AG04450 (cell line): ENCODE data around the gene RPS24. TPM values are rescaled to one million over a fixed set of nuclear protein-coding genes. Genes with fewer than 3 reads are reported as not detected.

Source experiments
- CTCF ChIA-PET: fragments of 300-600, 350-600 bp; formaldehyde crosslinking; extraction: SDS; loops from one replicate; lab custom pipeline; 2022; ENCODE audit warnings: antibody characterized with exemption, inconsistent platforms; lab: Charles Lee
- POLR2A ChIA-PET: fragments of 350-600 bp; formaldehyde crosslinking; extraction: SDS; loops from one replicate; lab custom pipeline; 2021; ENCODE audit warnings: antibody characterized with exemption, inconsistent platforms; lab: Yijun Ruan, JAX
- DNase-seq: peaks from one replicate; pipeline ENCODE4 v3.0.0-alpha.2; 2011; ENCODE audit warnings: low read depth, low spot score
- H3K27ac ChIP-seq: one replicate; pipeline ENCODE4 v1.5.1; 2012; ENCODE audit warnings: low read depth, low read length, control low read depth
- H3K27me3 ChIP-seq: one replicate; pipeline ENCODE4 v1.6.0; 2012; ENCODE audit warnings: low read length; ENCODE audit not compliant: control insufficient read depth, insufficient read depth
- H3K4me3 ChIP-seq: 2 replicates; pipeline ENCODE4 v1.5.1; 2011; ENCODE audit warnings: mild to moderate bottlenecking, low read depth, low read length, control low read depth
- H3K9me3 ChIP-seq: 2 replicates; pipeline ENCODE4 v1.5.1; 2012; ENCODE audit warnings: low read length; ENCODE audit not compliant: control insufficient read depth, insufficient read depth
- polyA plus RNA-seq: library from polyadenylated mRNA; depleted of rRNA; stranded (reverse); fragments of >200 nt; gene quantifications from 2 replicates; pipeline ENCODE4 v1.2.3, GENCODE V29; 2011; rRNA removed
- TF ChIP-seq, protein P1 (sequence below): IDR thresholded peaks from 2 replicates; pipeline ENCODE4 v1.5.1; 2011; ENCODE audit warnings: low read depth, low read length, control low read depth, inconsistent platforms

The RPS24 gene
- polyA plus RNA-seq, 1 experiment = 3,777 TPM

DNA sequence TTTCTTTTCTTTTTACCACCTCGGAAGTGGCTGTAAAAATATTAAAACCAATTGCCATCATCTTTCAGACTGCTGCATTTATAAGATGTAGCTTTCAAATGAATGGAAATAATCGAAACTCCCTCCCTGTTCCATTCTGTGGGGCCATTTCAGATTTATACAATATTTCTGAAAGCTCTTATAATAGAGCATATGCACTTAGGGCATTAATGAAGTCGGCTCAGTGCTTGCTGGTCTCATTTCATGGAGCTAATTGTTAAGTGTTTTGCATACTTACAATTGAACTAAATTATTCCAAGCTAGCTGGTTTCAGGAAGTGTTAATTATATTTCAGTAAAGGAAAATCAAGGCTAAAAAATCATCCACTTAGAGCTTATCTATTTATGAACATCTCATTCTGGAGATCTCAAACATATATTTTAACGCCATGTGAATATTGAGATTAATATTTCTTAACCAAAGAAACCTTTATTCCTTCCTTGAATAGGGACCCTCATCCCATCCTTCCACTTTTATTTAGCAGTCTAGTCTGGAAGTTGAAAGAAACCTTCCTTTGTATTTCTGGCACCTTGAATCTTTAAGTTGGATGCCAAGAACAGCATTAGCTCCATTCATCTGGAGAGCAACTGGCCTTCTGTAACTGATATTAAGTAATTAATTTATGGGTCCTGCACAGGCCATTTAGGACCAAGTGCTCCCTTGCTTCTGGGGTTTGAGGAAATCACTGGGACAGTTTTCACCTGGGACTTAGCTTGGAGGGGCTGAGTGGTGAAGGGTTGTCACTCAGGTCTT, 45.1 kb downstream of the RPS24 start:
- no peak for DNase-seq
- Histone ChIP-seq H3K27ac (no peak overlapping the region), H3K27me3 (peaks cover 24% of the 10 kb centered on the region), H3K4me3 (no peak overlapping the region), H3K9me3 (peaks cover 6% of the 10 kb centered on the region; the same call in 1 of the 2 replicates)
- POLR2A ChIA-PET = no interaction called here
- TF ChIP-seq, protein P1, sequence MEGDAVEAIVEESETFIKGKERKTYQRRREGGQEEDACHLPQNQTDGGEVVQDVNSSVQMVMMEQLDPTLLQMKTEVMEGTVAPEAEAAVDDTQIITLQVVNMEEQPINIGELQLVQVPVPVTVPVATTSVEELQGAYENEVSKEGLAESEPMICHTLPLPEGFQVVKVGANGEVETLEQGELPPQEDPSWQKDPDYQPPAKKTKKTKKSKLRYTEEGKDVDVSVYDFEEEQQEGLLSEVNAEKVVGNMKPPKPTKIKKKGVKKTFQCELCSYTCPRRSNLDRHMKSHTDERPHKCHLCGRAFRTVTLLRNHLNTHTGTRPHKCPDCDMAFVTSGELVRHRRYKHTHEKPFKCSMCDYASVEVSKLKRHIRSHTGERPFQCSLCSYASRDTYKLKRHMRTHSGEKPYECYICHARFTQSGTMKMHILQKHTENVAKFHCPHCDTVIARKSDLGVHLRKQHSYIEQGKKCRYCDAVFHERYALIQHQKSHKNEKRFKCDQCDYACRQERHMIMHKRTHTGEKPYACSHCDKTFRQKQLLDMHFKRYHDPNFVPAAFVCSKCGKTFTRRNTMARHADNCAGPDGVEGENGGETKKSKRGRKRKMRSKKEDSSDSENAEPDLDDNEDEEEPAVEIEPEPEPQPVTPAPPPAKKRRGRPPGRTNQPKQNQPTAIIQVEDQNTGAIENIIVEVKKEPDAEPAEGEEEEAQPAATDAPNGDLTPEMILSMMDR = no peak
- CTCF ChIA-PET = interaction anchor here (0.9 kb wide), 1 partner anchor 31 kb away, joined by 3 read pairs; no protein-coding TSS in a partner anchor

DNA sequence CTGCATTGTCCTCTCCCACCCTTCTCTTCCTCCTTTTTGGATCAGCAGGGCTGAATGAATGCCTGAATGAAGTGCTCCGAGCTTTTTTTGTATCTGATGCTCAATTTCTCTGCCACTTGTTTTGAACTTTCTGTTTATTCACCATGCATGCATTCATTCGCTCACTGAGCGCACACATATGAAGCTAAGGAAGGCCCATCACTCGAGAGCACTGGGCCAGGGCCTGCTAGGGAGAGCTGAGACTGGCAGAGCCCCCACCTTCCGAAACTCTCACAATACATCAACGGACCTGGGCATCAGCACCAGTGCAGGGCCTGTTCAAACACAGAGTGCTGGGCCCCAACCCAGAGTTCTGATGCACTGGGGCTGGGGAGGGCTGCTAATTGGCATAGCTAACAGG, 45.7 kb downstream of the RPS24 start:
- CTCF ChIA-PET = no interaction called here
- TF ChIP-seq, protein P1 = no peak
- POLR2A ChIA-PET = no interaction called here
- H3K27ac ChIP-seq = no peak overlapping the region
- no peak overlapping the region for H3K4me3 ChIP-seq
- no peak for DNase-seq
- peaks cover 6% of the 10 kb centered on the region; the same call in 1 of the 2 replicates for H3K9me3 ChIP-seq
- peaks cover 31% of the 10 kb centered on the region for H3K27me3 ChIP-seq

DNA sequence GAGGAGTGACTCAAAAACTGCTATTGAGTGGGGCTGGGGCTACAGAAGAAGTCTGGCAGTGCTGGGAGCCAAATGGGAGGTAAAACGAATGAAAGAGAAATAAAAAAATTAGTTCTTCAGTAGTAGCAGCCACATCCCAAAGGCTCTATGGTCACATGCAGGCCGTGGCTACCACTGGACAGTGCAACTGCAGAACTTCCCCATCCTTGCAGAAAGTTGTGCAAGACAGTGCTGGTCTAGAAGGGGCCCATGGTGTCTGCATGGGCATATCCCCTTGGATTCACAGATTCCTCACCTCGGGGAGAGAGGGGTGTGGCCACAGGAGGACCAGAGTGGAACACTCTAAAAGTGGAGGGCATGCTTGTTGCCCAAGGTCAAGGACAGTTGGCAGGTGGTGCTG, 47.6 kb downstream of the RPS24 start:
- ChIA-PET POLR2A (no interaction called here), CTCF (no interaction called here)
- no peak overlapping the region for H3K27ac ChIP-seq
- H3K4me3 ChIP-seq = no peak overlapping the region
- H3K9me3 ChIP-seq = peaks cover 4% of the 10 kb centered on the region; the same call in 1 of the 2 replicates
- no peak for DNase-seq
- peaks cover 42% of the 10 kb centered on the region for H3K27me3 ChIP-seq
- TF ChIP-seq, protein P1 = no peak

DNA sequence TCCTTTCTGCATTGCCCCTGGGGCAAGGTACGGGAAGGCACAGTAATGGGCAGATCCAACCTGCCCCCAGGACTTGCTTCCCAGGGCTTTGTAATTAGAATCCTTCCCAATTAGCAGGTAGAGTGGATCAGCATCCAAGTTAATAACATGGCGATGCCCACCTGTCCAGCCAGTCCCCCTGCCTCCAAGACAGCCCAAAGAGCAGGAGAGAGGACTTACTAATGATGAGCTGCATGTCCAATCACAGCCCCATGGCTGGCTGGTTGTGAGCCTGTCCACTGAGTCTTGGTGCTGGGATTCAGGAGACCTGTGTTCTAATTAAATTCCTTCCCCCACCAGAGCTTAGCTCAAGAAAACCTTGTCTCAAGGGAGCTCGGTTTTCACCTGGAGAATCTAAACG, 49.0 kb downstream of the RPS24 start:
- DNase-seq = no peak
- ChIA-PET POLR2A (no interaction called here), CTCF (interaction anchor here (1.3 kb wide), 1 partner anchor 35 kb away, joined by 3 read pairs; no protein-coding TSS in a partner anchor)
- no peaks in the 10 kb centered on the region for H3K9me3 ChIP-seq
- H3K27ac ChIP-seq = no peak overlapping the region
- TF ChIP-seq, protein P1 = no peak
- H3K27me3 ChIP-seq = peaks cover 44% of the 10 kb centered on the region
- no peak overlapping the region for H3K4me3 ChIP-seq

Other genes starting within 250 kb of the RPS24 start
- gene DLG5, start 107.1 kb upstream of the RPS24 start, polyA plus RNA-seq = 16.3 and 21.9 TPM in 2 replicates
- gene POLR3A, start 4.3 kb upstream of the RPS24 start, polyA plus RNA-seq = 15.9 and 16.3 TPM in 2 replicates